Testis (tissue), 3 donors: ENCODE data around the gene RANBP3L. TPM values are rescaled to one million over a fixed set of nuclear protein-coding genes. Genes with fewer than 3 reads are reported as not detected.

ENCODE experiments used
- DNase-seq: peaks from one replicate; pipeline ENCODE4 v3.0.0-alpha.2; 2019
- H3K27ac ChIP-seq, 2 donors: fragments of 200-600 bp; sonication (generic); one replicate each; pipeline ENCODE4 v1.5.1; 2019
- H3K27me3 ChIP-seq: fragments of 200-600 bp; sonication (generic); one replicate; pipeline ENCODE4 v1.5.1; 2019
- H3K36me3 ChIP-seq: fragments of 200-600 bp; sonication (generic); one replicate; pipeline ENCODE4 v1.5.1; 2017; ENCODE audit warnings: low read depth; ENCODE audit errors: missing control alignments
- H3K4me1 ChIP-seq: fragments of 200-600 bp; sonication (generic); one replicate; pipeline ENCODE4 v1.5.1; 2019
- H3K4me3 ChIP-seq, 2 donors: fragments of 200-600 bp; sonication (generic); one replicate each; pipeline ENCODE4 v1.5.1; 2017 to 2019
- H3K9me3 ChIP-seq: fragments of 200-600 bp; sonication (generic); one replicate; pipeline ENCODE4 v1.5.1; 2017
- POLR2A ChIP-seq: fragments of 450-650 bp; IDR thresholded peaks from one replicate; pipeline ENCODE4 v1.6.1; 2017; ENCODE audit warnings: antibody characterized with exemption, mild to moderate bottlenecking, moderate library complexity
- WGBS, 2 donors: methylation state at CpG; one replicate each; pipeline ENCODE4 v1.1.5; 2018; 5-methylcytosine and 5-hydroxymethylcytosine counted together
- intact Hi-C: fragments of 100-400 bp; cut with DNase I; formaldehyde crosslinking; loops from one replicate; pipeline ENCODE4 v1.15.1; 2023; ENCODE audit warnings: low total_unique reads
- polyA plus RNA-seq: library from polyadenylated mRNA; stranded (reverse); fragments of 350-450 nt; fragmentation: Illumina TruSeq; extraction: RNeasy Lipid Tissue Mini Kit (QIAGEN cat#74804); gene quantifications from one replicate; pipeline ENCODE4 v1.2.3, GENCODE V29; 2014; ENCODE audit warnings: low read depth, low replicate concordance; ENCODE audit not compliant: insufficient read depth
- total RNA-seq, 2 donors: library from RNA; depleted of rRNA; stranded (reverse); fragments of >200 nt; gene quantifications; one replicate each; pipeline ENCODE4 v1.2.3, GENCODE V29; 2016
- TF ChIP-seq, protein P1 (sequence below), 3 experiments: fragments of 450-650 bp in 2 of 3; fragments of 200-600 bp in 1 of 3; sonication (generic) in 1 of 3; IDR thresholded peaks; one replicate each; pipeline ENCODE4 v1.5.1; 2016 to 2019; ENCODE audit warnings: antibody characterized with exemption in 3 of 3, mild to moderate bottlenecking in 2 of 3, moderate library complexity in 1 of 3

RANBP3L gene
- total and polyA plus RNA-seq, 3 donors from 2014 or later = 3.6 to 26.3 (median 19.9) TPM

DNA sequence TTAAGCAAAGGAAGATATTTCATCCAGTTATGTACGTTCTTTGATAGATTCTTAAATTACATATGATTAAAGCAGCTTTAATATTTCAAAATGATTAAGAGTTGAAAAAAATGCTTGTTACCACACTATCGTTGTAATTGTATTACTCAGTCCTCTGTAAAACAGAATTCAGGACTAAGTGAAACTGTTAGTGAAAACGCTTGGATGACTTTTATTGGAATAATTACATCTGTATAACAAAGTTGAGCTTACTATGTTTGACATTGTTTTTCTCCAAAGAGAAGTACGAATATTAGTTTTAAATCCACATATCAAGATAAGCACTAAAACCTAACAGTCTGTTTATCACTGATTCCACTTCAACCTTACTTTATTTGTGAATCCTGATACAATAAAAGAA lies 51.3 kb downstream of the RANBP3L start:
- H3K9me3 ChIP-seq = no peaks in the 10 kb centered on the region
- TF ChIP-seq, protein P1, sequence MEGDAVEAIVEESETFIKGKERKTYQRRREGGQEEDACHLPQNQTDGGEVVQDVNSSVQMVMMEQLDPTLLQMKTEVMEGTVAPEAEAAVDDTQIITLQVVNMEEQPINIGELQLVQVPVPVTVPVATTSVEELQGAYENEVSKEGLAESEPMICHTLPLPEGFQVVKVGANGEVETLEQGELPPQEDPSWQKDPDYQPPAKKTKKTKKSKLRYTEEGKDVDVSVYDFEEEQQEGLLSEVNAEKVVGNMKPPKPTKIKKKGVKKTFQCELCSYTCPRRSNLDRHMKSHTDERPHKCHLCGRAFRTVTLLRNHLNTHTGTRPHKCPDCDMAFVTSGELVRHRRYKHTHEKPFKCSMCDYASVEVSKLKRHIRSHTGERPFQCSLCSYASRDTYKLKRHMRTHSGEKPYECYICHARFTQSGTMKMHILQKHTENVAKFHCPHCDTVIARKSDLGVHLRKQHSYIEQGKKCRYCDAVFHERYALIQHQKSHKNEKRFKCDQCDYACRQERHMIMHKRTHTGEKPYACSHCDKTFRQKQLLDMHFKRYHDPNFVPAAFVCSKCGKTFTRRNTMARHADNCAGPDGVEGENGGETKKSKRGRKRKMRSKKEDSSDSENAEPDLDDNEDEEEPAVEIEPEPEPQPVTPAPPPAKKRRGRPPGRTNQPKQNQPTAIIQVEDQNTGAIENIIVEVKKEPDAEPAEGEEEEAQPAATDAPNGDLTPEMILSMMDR (IDR thresholded peaks at IDR 0.05) = no peak
- no peak for TF ChIP-seq POLR2A
- 60% methylated on average over 4 of the region's 4 CpGs for WGBS, 2 donors
- no peaks in the 10 kb centered on the region for H3K4me1 ChIP-seq
- H3K4me3 ChIP-seq = no peak overlapping the region
- intact Hi-C loops = no loop called here
- no peaks in the 10 kb centered on the region for H3K27me3 ChIP-seq
- H3K27ac ChIP-seq = no peak overlapping the region
- no peaks in the 10 kb centered on the region for H3K36me3 ChIP-seq
- no peak for DNase-seq

DNA sequence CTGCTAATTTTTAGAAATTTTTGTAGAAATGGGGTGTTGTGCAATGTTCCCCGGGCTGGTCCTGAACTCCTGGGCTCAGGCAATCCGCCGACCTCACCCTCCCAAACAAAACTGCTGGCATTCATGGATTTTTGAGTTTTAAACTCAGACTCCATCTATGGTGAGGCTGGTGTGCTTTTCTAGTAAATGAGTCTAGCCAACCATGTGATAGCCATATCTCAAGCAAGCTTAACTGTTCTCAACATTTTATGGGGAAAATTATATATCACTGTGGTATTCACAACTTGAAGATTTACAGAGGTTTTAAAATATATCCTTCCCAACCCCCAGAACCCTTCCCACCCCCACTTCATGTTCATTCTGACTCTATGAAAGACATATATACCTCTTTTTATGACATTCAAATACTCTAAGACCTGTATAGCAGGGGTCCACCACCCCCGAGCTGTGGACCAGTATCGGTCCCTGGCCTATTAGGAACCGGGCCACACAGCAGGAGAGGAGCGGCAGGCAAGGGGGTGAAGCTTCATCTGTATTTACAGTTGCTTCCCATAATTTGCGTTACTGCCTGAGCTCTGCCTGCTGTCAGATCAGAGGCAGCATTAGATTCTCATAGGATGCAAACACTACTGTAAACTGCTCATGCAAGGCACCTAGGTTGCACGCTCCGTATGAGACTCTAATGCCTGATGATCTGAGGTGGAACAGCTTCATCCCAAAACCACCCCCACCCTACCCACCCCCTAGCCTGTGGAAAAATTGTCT lies 55.5 kb downstream of the RANBP3L start:
- no peak for TF ChIP-seq POLR2A
- TF ChIP-seq, protein P1 (IDR thresholded peaks at IDR 0.05) = no peak
- Histone ChIP-seq H3K4me1 (no peaks in the 10 kb centered on the region), H3K27ac (no peak overlapping the region), H3K4me3 (no peak overlapping the region), H3K9me3 (no peaks in the 10 kb centered on the region), H3K36me3 (no peaks in the 10 kb centered on the region), H3K27me3 (no peaks in the 10 kb centered on the region)
- intact Hi-C loops = no loop called here
- no peak for DNase-seq
- WGBS, 2 donors = 93 to 97% methylated on average over 10 of the region's 10 CpGs

DNA sequence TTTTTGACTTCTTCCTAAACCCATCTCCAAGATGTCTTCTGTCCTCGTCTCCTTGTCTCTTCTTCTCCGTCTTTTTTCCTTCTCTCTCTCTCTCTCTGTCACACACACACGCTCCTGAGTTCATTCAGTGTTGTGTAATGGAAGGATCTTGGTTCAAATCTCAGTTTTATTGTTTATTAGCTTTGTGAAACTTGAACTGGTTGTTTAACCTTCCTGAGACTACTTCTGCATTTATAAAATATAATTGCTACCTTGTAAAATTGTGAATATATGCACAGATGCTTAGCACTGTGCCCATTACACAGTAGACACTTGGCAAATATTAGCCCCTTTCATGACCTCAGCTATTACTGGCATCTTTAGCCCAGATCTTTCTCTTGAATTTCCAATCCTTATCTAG lies 57.6 kb downstream of the RANBP3L start:
- Histone ChIP-seq H3K27me3 (no peaks in the 10 kb centered on the region), H3K4me1 (peaks cover 14% of the 10 kb centered on the region), H3K9me3 (no peaks in the 10 kb centered on the region), H3K36me3 (no peaks in the 10 kb centered on the region), H3K27ac (no peak overlapping the region), H3K4me3 (no peak overlapping the region)
- TF ChIP-seq, protein P1 (IDR thresholded peaks at IDR 0.05) = no peak
- no peak for TF ChIP-seq POLR2A
- intact Hi-C loops = loop anchor here (5.0 kb wide), 1 partner anchor 58 kb away; the partner anchor contains the start of gene RANBP3L
- WGBS, 2 donors = 76 to 82% methylated on average over 3 of the region's 3 CpGs
- no peak for DNase-seq

DNA sequence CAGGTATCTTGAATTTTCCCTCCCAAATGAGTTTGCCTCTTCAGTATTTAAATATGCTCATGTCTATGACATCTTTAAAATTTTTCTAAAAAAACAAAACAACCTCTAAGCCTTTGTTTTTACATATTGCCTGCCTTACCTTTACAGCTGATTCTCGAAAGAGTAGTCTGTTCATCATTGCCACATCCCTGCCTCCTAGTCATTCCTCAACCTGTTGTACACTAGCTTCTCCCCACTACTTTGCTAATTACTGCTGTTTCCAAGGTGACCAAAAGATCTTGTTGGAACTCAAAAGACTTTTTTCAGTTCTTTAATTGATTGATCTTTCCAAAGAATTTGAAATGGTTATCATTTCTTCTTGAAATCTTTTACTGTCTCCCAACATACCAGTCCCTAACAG lies 58.0 kb downstream of the RANBP3L start:
- no peak overlapping the region for H3K4me3 ChIP-seq
- H3K36me3 ChIP-seq = no peaks in the 10 kb centered on the region
- H3K27me3 ChIP-seq = no peaks in the 10 kb centered on the region
- peaks cover 18% of the 10 kb centered on the region for H3K4me1 ChIP-seq
- no peak for DNase-seq
- intact Hi-C loops = loop anchor here (5.0 kb wide), 1 partner anchor 59 kb away; the partner anchor contains the start of gene RANBP3L
- no peaks in the 10 kb centered on the region for H3K9me3 ChIP-seq
- no peak for TF ChIP-seq POLR2A
- TF ChIP-seq, protein P1 (IDR thresholded peaks at IDR 0.05) = no peak
- H3K27ac ChIP-seq = no peak overlapping the region
- 50 to 87% methylated on average over 1 of the region's 1 CpG for WGBS, 2 donors
